ENCODE measurements around the gene IL17F. TPM values are rescaled to one million over a fixed set of nuclear protein-coding genes. Genes with fewer than 3 reads are reported as not detected.

The IL17F gene
- total RNA-seq, 1 donor from 2014 or later = not detected

DNA sequence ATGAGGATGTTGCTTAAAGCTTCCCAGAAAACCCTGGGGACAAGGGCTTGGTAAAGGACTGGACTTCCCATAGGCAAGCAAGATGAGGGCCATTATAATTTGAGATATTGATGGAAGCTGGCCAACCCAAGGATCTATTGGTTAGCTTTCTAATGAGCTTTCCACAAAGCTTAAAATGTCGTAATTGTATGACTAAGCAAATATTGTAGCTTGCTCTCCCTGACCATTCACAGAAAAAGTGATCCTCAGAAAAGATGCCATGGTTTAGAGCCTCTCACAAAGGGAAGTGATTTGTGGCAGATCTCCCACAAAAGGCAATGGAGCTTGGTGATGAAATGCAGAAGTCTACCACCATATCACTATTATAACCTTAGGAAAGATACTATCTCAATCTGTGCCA is 13.6 kb downstream of the IL17F start:
- Histone ChIP-seq H3K9me3 (no peaks in the 10 kb centered on the region), H3K4me3 (no peak overlapping the region), H3K4me1 (no peaks in the 10 kb centered on the region), H3K27ac (no peak overlapping the region), H3K27me3 (no peaks in the 10 kb centered on the region), H3K36me3 (no peaks in the 10 kb centered on the region)
- no peak for DNase-seq (ENCODE audit: low spot score in 2 of 2)
- TF ChIP-seq, protein P1, sequence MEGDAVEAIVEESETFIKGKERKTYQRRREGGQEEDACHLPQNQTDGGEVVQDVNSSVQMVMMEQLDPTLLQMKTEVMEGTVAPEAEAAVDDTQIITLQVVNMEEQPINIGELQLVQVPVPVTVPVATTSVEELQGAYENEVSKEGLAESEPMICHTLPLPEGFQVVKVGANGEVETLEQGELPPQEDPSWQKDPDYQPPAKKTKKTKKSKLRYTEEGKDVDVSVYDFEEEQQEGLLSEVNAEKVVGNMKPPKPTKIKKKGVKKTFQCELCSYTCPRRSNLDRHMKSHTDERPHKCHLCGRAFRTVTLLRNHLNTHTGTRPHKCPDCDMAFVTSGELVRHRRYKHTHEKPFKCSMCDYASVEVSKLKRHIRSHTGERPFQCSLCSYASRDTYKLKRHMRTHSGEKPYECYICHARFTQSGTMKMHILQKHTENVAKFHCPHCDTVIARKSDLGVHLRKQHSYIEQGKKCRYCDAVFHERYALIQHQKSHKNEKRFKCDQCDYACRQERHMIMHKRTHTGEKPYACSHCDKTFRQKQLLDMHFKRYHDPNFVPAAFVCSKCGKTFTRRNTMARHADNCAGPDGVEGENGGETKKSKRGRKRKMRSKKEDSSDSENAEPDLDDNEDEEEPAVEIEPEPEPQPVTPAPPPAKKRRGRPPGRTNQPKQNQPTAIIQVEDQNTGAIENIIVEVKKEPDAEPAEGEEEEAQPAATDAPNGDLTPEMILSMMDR (IDR thresholded peaks at IDR 0.05) = no peak
- intact Hi-C loops (cut with DNase I) = no loop called here

DNA sequence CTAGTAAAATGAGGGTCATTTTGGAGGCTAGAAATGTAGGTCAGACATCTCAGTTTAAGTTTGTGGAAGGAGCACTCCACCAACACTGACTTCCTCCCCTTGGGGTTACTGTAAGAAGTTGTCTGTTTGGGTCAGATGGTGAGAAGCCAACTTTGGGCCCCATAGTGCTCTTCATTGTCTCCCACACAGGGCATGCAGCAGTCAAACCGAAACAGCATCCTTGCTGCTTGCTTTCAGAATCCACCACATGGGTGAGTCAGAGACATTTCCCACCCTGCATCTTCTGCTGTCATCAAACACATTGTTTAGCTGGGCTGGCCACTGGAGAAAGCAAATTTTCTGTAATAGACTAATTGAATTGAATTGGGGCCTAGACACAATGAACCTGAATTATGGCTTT is 16.8 kb downstream of the IL17F start:
- Histone ChIP-seq H3K36me3 (no peaks in the 10 kb centered on the region), H3K4me1 (no peaks in the 10 kb centered on the region), H3K4me3 (no peak overlapping the region), H3K9me3 (no peaks in the 10 kb centered on the region), H3K27me3 (no peaks in the 10 kb centered on the region), H3K27ac (no peak overlapping the region)
- TF ChIP-seq, protein P1 (IDR thresholded peaks at IDR 0.05) = no peak
- no peak for DNase-seq (ENCODE audit: low spot score in 2 of 2)
- intact Hi-C loops (cut with DNase I) = no loop called here

DNA sequence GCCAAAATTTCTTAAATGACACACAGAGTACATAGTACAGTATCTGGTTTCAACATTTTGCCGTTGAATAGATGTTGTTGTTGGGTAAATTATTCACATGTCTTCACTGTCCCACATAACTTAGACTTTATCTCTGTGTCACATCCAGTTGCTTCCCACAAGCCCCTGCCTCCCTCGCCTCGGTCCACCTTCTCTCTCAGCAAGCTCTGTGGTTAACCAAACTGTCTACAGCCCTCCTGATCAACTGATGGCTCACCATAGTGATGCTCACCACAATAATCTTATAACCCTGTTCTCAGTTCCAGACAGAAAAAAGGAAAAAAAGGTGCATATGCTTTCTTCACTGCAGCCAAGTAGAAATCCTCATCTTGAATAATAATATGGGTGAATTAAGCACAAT is 23.0 kb downstream of the IL17F start:
- H3K27me3 ChIP-seq = no peaks in the 10 kb centered on the region
- H3K4me3 ChIP-seq = no peak overlapping the region
- no peaks in the 10 kb centered on the region for H3K9me3 ChIP-seq
- intact Hi-C loops (cut with DNase I) = no loop called here
- DNase-seq (ENCODE audit: low spot score in 2 of 2) = no peak
- H3K27ac ChIP-seq = no peak overlapping the region
- no peaks in the 10 kb centered on the region for H3K4me1 ChIP-seq
- TF ChIP-seq, protein P1 (IDR thresholded peaks at IDR 0.05) = no peak
- no peaks in the 10 kb centered on the region for H3K36me3 ChIP-seq

GRCh38 chr6:52217761-52218160 is 26.5 kb downstream of the IL17F start:
- TF ChIP-seq, protein P1 (IDR thresholded peaks at IDR 0.05) = no peak
- Histone ChIP-seq H3K9me3 (no peaks in the 10 kb centered on the region), H3K4me1 (no peaks in the 10 kb centered on the region), H3K4me3 (no peak overlapping the region), H3K27ac (no peak overlapping the region), H3K36me3 (no peaks in the 10 kb centered on the region), H3K27me3 (no peaks in the 10 kb centered on the region)
- intact Hi-C loops (cut with DNase I) = no loop called here
- no peak for DNase-seq (ENCODE audit: low spot score in 2 of 2)

- intact Hi-C loops (cut with DNase I) = no loop called here
- TF ChIP-seq, protein P1 (IDR thresholded peaks at IDR 0.05) = no peak
- H3K36me3 ChIP-seq = no peaks in the 10 kb centered on the region
- DNase-seq (ENCODE audit: low spot score in 2 of 2) = no peak
- no peaks in the 10 kb centered on the region for H3K27me3 ChIP-seq
- H3K4me3 ChIP-seq = no peak overlapping the region
- no peak overlapping the region for H3K27ac ChIP-seq
- no peaks in the 10 kb centered on the region for H3K9me3 ChIP-seq
- H3K4me1 ChIP-seq = no peaks in the 10 kb centered on the region
These were observed 27.2 kb downstream of the IL17F start for GRCh38 chr6:52216932-52217575.

- intact Hi-C loops (cut with DNase I) = no loop called here
- DNase-seq (ENCODE audit: low spot score in 2 of 2) = no peak
- H3K4me1 ChIP-seq = no peaks in the 10 kb centered on the region
These were observed 28.5 kb downstream of the IL17F start for GRCh38 chr6:52215787-52216186.

More at GRCh38 chr6:52215787-52216186, 28.5 kb downstream of the IL17F start:
- no peak overlapping the region for H3K27ac ChIP-seq
- H3K4me3 ChIP-seq = no peak overlapping the region
- TF ChIP-seq, protein P1 (IDR thresholded peaks at IDR 0.05) = no peak
- H3K27me3 ChIP-seq = no peaks in the 10 kb centered on the region
- no peaks in the 10 kb centered on the region for H3K9me3 ChIP-seq
- H3K36me3 ChIP-seq = no peaks in the 10 kb centered on the region

All from ascending aorta (tissue), 2 donors.